ENCODE data around the gene GRM8.
A peak's percentile ranks its signal among the peaks of the same experiment; 100 is the strongest.
"Not testable (repeated sequence)": the region's sequence is repeated elsewhere in the genome, so short reads cannot be mapped to it uniquely, and the experiment has no call there.

GRM8 gene

GRCh38 chr7:126905255-126905654 is 347.5 kb downstream of the GRM8 start:
- DNase-seq: not testable (repeated sequence)

GRCh38 chr7:126901041-126901765 is 351.5 kb downstream of the GRM8 start:
- not testable (repeated sequence) for DNase-seq

GRCh38 chr7:126887980-126888379 is 364.8 kb downstream of the GRM8 start:
- peak; percentile 57 for DNase-seq

- not testable (repeated sequence) for DNase-seq
Measured at GRCh38 chr7:126887560-126887959, 365.2 kb downstream of the GRM8 start.

GRCh38 chr7:126882730-126883129 is 370.0 kb downstream of the GRM8 start:
- DNase-seq: not testable (repeated sequence)

GRCh38 chr7:126881908-126882307 is 370.8 kb downstream of the GRM8 start:
- DNase-seq: not testable (repeated sequence)

- DNase-seq: no peak
Measured at GRCh38 chr7:126881315-126881714, 371.4 kb downstream of the GRM8 start.

GRCh38 chr7:126876536-126876935 is 376.2 kb downstream of the GRM8 start:
- DNase-seq: not testable (repeated sequence)

- no peak for DNase-seq
Measured at GRCh38 chr7:126856691-126857291, 395.9 kb downstream of the GRM8 start.

- DNase-seq: no peak
Measured at GRCh38 chr7:126845331-126845730, 407.4 kb downstream of the GRM8 start.

- DNase-seq: no peak
Measured at GRCh38 chr7:126843883-126844282, 408.9 kb downstream of the GRM8 start.

- DNase-seq: no peak
Measured at GRCh38 chr7:126843336-126843735, 409.4 kb downstream of the GRM8 start.

GRCh38 chr7:126842451-126842850 is 410.3 kb downstream of the GRM8 start:
- DNase-seq: no peak

- DNase-seq: peak; percentile 17
Measured at GRCh38 chr7:126840869-126841268, 411.9 kb downstream of the GRM8 start.

GRCh38 chr7:126839624-126840023 is 413.1 kb downstream of the GRM8 start:
- DNase-seq: no peak

GRCh38 chr7:126838194-126838593 is 414.5 kb downstream of the GRM8 start:
- no peak for DNase-seq

GRCh38 chr7:126831241-126831640 is 421.5 kb downstream of the GRM8 start:
- not testable (repeated sequence) for DNase-seq

- DNase-seq: no peak
Measured at GRCh38 chr7:126820925-126821324, 431.8 kb downstream of the GRM8 start.

- no peak for DNase-seq
Measured at GRCh38 chr7:126819197-126819484, 433.6 kb downstream of the GRM8 start.

GRCh38 chr7:126818393-126819196 is 434.1 kb downstream of the GRM8 start:
- no peak for DNase-seq

GRCh38 chr7:126809188-126809587 is 443.6 kb downstream of the GRM8 start:
- no peak for DNase-seq

GRCh38 chr7:126806614-126807013 is 446.1 kb downstream of the GRM8 start:
- no peak for DNase-seq

- no peak for DNase-seq
Measured at GRCh38 chr7:126805351-126805750, 447.4 kb downstream of the GRM8 start.

GRCh38 chr7:126804604-126805003 is 448.1 kb downstream of the GRM8 start:
- DNase-seq: no peak

Data from NCI-H1417 treated with DMSO at 0.1 percent for 48 hours (cell line).